Naive B cell (primary cell): ENCODE measurements around the gene CHGA. TPM values are rescaled to one million over a fixed set of nuclear protein-coding genes. Genes with fewer than 3 reads are reported as not detected.

Experiments used
- ATAC-seq, 2 donors: fragments of 150-1000 bp; cut with Tn5 transposase; 2 replicates each; pipeline ENCODE4 v1.10.0; 2021; ENCODE audit warnings: low read depth in 2 of 2, mild to moderate bottlenecking in 2 of 2, moderate library complexity in 2 of 2
- DNase-seq: peaks from one replicate; pipeline ENCODE4 v3.0.0; 2022
- H3K27ac Mint-ChIP-seq, 6 donors: one replicate each; pipeline ENCODE4 v1.8.0; 2020 to 2022; ENCODE audit warnings: mild to moderate bottlenecking in 6 of 6, mixed read lengths in 6 of 6, moderate library complexity in 5 of 6, inconsistent platforms in 2 of 6
- H3K27me3 Mint-ChIP-seq, 3 donors: one replicate each; pipeline ENCODE4 v1.8.0; 2021 to 2022; ENCODE audit warnings: mixed read lengths in 3 of 3, mild to moderate bottlenecking in 1 of 3
- H3K36me3 Mint-ChIP-seq, 2 donors: one replicate each; pipeline ENCODE4 v1.8.0; 2020 to 2022; ENCODE audit warnings: mixed read lengths in 2 of 2, inconsistent platforms in 1 of 2, mild to moderate bottlenecking in 1 of 2
- H3K4me1 Mint-ChIP-seq, 3 donors: one replicate each; pipeline ENCODE4 v1.8.0; 2020 to 2022; ENCODE audit warnings: mixed read lengths in 3 of 3, inconsistent platforms in 1 of 3, mild to moderate bottlenecking in 1 of 3, moderate library complexity in 1 of 3
- H3K4me3 Mint-ChIP-seq, 8 donors: one replicate each; pipeline ENCODE4 v1.8.0; 2020 to 2022; ENCODE audit warnings: mild to moderate bottlenecking in 8 of 8, mixed read lengths in 8 of 8, moderate library complexity in 8 of 8, inconsistent platforms in 2 of 8
- H3K9me3 Mint-ChIP-seq, 7 donors: one replicate each; pipeline ENCODE4 v1.8.0; 2020 to 2022; ENCODE audit warnings: mixed read lengths in 7 of 7, mild to moderate bottlenecking in 5 of 7, inconsistent platforms in 2 of 7, moderate library complexity in 1 of 7
- polyA plus RNA-seq, 6 donors: library from polyadenylated mRNA; unstranded; fragments of 300-500 nt; fragmentation: Illumina TruSeq; gene quantifications; one replicate each; pipeline ENCODE4 v1.2.3, GENCODE V29; 2021; ENCODE audit warnings: low read depth in 6 of 6

Gene CHGA
- polyA plus RNA-seq, 6 donors from 2014 or later = not detected

DNA sequence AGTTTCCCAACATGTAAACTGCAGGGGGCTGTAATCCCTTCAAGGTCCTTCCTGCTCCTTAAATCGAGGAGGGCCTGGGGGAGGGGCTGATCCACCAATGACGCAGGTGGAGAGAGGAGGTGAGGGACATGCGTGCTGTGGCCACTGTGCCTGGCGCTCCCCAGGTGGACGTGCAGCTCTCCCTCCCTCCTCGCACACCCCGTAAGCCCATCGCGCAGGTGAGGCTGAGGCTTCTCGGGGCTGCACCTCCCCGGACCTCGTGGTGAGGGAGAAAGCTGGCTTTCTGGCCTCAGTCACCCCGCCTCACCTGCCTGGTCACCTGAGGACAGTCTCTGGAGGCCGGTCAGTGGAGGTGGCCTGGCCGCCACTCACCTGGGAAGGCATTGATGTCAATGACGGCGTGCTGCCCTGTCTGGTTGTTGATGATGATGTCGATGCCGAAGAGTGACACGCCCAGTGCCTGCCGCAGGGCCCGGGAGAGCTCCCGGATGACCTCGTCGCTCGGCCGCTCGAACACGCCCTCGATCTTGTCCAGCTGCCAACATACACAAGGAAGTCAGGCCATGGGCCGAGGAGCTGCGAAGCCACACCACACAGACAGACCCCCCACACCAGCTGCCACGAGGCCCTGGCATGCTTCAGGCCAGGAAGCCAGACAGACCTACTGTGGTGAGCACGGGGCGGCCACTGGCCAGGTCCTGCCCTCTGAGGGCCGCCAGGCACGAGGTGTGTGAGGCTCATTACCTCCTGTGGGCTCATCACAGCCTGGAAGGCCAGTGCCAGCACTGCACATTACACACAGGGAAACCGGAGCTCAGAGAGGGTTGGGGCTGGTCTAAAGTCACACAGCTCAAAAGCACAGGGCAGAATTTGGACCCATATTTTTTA is 23.3 kb downstream of the CHGA start:
- Mint-ChIP-seq H3K9me3 (no peaks in the 10 kb centered on the region), H3K4me3 (no peak overlapping the region), H3K4me1 (peaks cover 0 to 9% (median 0%) of the 10 kb centered on the region in 3 donors), H3K27me3 (no peaks in the 10 kb centered on the region), H3K36me3 (peaks cover 11 to 20% of the 10 kb centered on the region in 2 donors), H3K27ac (peak overlapping the region in 2 of 6 donors; percentile 38 to 69)
- DNase-seq (no peak), ATAC-seq (no peak)

DNA sequence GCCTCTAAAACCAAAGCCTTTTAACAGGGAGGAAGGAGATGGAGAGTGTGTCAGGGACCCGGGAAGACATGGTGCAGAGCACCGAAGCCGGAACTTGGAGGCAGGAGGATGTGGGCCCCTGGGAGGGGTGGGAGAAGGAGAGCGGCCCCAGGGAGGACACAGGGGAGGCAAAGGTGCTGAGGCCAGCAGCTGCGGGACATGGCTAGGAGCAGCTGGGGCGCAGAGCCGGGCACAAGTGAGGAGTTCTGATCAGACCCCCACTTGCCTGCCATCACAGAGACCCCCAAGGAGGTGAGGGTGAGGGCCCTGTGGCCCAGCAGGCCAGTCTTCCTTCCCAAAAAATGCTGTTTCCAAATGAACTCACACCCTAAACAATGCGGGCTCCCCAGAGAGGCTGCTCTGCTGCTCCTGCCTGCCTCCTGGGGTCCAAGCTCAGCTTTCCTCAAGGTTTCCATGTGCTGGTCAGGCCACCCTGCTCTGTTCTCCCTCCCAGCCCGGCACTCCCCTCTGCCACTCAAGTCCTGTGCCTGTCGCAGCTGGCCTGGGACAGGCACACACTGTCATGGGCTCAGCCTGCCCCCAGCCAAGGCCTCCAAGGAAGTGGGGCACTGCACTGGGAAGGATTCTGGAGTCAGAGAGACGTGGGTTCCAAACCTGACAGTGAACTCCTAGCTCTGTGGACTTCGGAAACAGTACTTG is 24.0 kb downstream of the CHGA start:
- Mint-ChIP-seq H3K27me3 (no peaks in the 10 kb centered on the region), H3K4me1 (peaks cover 2 to 11% (median 3%) of the 10 kb centered on the region in 3 donors), H3K27ac (no peak overlapping the region), H3K4me3 (peak overlapping the region in 1 of 8 donors; percentile 59), H3K36me3 (peaks cover 11 to 12% of the 10 kb centered on the region in 2 donors), H3K9me3 (no peaks in the 10 kb centered on the region)
- ATAC-seq (no peak), DNase-seq (no peak)

DNA sequence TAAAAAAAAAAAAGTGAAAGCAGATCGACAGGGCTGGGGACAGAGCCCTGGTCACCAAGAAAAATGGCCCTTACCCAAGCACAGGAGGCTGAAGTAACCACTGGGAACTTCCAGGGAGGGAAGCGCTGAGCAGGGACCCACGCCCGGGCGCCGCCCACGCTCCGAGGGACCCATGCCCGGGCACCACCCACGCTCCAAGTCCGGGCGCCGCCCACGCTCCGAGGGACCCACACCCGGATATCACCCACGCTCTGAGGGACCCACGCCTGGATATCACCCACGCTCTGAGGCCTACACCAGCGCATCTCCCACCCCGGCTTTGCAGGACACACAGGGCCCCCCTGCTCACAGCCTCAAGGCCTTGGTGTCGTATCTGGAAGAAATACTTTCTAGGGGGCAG is 25.7 kb downstream of the CHGA start:
- Mint-ChIP-seq H3K9me3 (no peaks in the 10 kb centered on the region), H3K27ac (no peak overlapping the region), H3K4me1 (peaks cover 4 to 14% (median 8%) of the 10 kb centered on the region in 3 donors), H3K4me3 (no peak overlapping the region), H3K36me3 (peaks cover 11 to 12% of the 10 kb centered on the region in 2 donors), H3K27me3 (no peaks in the 10 kb centered on the region)
- ATAC-seq = no peak
- DNase-seq = no peak

GRCh38 chr14:92949496-92950192 is 26.7 kb downstream of the CHGA start:
- DNase-seq = no peak
- peaks cover 5 to 7% of the 10 kb centered on the region in 2 donors for H3K36me3 Mint-ChIP-seq
- H3K4me3 Mint-ChIP-seq = no peak overlapping the region
- ATAC-seq = no peak
- H3K9me3 Mint-ChIP-seq = no peaks in the 10 kb centered on the region
- peak overlapping the region in 1 of 6 donors; percentile 70 for H3K27ac Mint-ChIP-seq
- no peaks in the 10 kb centered on the region for H3K27me3 Mint-ChIP-seq
- H3K4me1 Mint-ChIP-seq = peaks cover 4 to 8% (median 8%) of the 10 kb centered on the region in 3 donors

- Mint-ChIP-seq H3K9me3 (no peaks in the 10 kb centered on the region), H3K27ac (no peak overlapping the region), H3K27me3 (no peaks in the 10 kb centered on the region), H3K36me3 (peaks cover 1 to 5% of the 10 kb centered on the region in 2 donors), H3K4me3 (no peak overlapping the region), H3K4me1 (peaks cover 4 to 8% (median 5%) of the 10 kb centered on the region in 3 donors)
- DNase-seq (no peak), ATAC-seq (no peak)
Observed at GRCh38 chr14:92950193-92950540, 27.2 kb downstream of the CHGA start.

DNA sequence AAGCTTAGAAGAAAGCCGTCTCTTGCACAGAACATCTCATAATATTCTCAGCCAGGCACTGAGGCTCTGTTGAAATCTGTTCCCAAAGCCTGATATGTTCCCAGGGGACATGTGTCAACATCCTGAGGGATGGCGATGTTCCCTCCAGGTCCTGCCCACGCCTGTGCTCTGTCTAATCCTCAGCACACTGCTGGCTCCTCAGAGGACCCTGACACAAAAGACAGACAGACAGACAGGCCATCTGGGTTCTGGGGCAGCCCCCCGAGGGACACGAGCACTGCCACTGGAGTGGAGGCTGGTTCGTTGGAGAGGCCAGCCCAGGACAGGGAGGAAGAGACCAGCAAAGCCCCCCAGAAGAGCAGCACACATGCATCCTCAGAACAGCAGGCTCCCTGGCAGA is 27.8 kb downstream of the CHGA start:
- Mint-ChIP-seq H3K36me3 (peaks cover 0 to 5% of the 10 kb centered on the region in 2 donors), H3K4me3 (no peak overlapping the region), H3K9me3 (no peaks in the 10 kb centered on the region), H3K27ac (no peak overlapping the region), H3K4me1 (peaks cover 4 to 8% (median 5%) of the 10 kb centered on the region in 3 donors), H3K27me3 (no peaks in the 10 kb centered on the region)
- ATAC-seq (no peak), DNase-seq (no peak)

GRCh38 chr14:92951261-92951660 is 28.3 kb downstream of the CHGA start:
- Mint-ChIP-seq H3K27ac (no peak overlapping the region), H3K27me3 (no peaks in the 10 kb centered on the region), H3K9me3 (no peaks in the 10 kb centered on the region), H3K4me3 (no peak overlapping the region), H3K36me3 (peaks cover 2 to 5% of the 10 kb centered on the region in 2 donors), H3K4me1 (peaks cover 4 to 8% (median 5%) of the 10 kb centered on the region in 3 donors)
- no peak for DNase-seq
- ATAC-seq = no peak

GRCh38 chr14:92951912-92952471 is 29.0 kb downstream of the CHGA start:
- DNase-seq (peak; percentile 66), ATAC-seq (peak; percentile 80 to 93)
- H3K9me3 Mint-ChIP-seq = no peaks in the 10 kb centered on the region
- peak overlapping the region in 3 of 6 donors; percentile 40 to 56 (median 50) for H3K27ac Mint-ChIP-seq
- H3K27me3 Mint-ChIP-seq = no peaks in the 10 kb centered on the region
- H3K4me3 Mint-ChIP-seq = no peak overlapping the region
- peaks cover 4 to 8% (median 5%) of the 10 kb centered on the region in 3 donors for H3K4me1 Mint-ChIP-seq
- H3K36me3 Mint-ChIP-seq = peaks cover 5 to 7% of the 10 kb centered on the region in 2 donors

GRCh38 chr14:92952481-92953298 is 29.7 kb downstream of the CHGA start:
- Mint-ChIP-seq H3K27ac (peak overlapping the region in 3 of 6 donors; percentile 16 to 56 (median 54)), H3K9me3 (no peaks in the 10 kb centered on the region), H3K27me3 (no peaks in the 10 kb centered on the region), H3K36me3 (peaks cover 4 to 7% of the 10 kb centered on the region in 2 donors), H3K4me3 (no peak overlapping the region), H3K4me1 (peaks cover 4 to 8% (median 5%) of the 10 kb centered on the region in 3 donors)
- DNase-seq (no peak), ATAC-seq (no peak)

DNA sequence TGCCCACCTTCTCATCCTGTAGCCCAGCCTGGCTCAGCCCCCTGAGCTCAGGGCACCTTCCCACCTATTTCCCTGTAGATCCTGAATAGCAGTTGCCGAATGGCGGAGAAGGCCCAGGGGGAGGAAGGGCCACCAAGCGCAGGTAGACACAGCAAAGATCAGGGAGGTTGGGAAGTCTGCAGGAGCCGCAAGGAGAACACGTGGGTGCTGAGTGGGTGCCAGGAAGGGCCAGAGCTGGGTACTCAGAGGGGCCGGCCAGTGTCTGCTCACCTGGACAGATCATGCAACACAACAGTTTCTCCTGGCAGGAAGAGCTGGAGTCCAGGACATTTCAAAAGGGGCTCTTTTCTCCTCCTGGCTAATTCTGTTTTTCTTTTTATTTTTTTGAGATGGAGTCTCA is 30.6 kb downstream of the CHGA start:
- ATAC-seq = no peak
- no peak for DNase-seq
- no peaks in the 10 kb centered on the region for H3K9me3 Mint-ChIP-seq
- H3K27ac Mint-ChIP-seq = no peak overlapping the region
- H3K36me3 Mint-ChIP-seq = peaks cover 0 to 7% of the 10 kb centered on the region in 2 donors
- H3K4me3 Mint-ChIP-seq = no peak overlapping the region
- H3K4me1 Mint-ChIP-seq = peaks cover 4 to 8% (median 5%) of the 10 kb centered on the region in 3 donors
- H3K27me3 Mint-ChIP-seq = no peaks in the 10 kb centered on the region

DNA sequence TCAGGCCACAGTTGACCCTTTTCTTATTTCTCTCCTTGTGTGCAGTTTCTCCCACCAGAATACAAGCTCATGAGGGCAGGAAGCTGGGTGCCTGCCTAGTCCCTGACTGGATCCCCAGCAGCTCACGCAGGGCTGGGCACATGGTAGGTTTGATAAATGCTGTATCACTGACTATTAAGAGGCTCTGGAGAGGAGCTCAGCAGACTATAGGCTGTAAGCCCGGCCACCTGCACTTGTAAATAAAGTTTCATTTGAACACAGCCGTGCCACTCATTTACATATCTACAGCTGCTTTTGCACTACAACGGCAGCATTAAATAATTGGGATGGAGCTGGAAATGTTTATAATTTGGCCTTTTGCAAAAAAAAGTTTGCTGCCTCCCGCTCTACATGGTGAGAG is 32.0 kb downstream of the CHGA start:
- H3K27me3 Mint-ChIP-seq = no peaks in the 10 kb centered on the region
- peak overlapping the region in 1 of 8 donors; percentile 48 for H3K4me3 Mint-ChIP-seq
- H3K4me1 Mint-ChIP-seq = peaks cover 4 to 8% (median 5%) of the 10 kb centered on the region in 3 donors
- peaks cover 0 to 7% of the 10 kb centered on the region in 2 donors for H3K36me3 Mint-ChIP-seq
- no peak for ATAC-seq
- H3K27ac Mint-ChIP-seq = peak overlapping the region in 1 of 6 donors; percentile 7
- DNase-seq = no peak
- no peaks in the 10 kb centered on the region for H3K9me3 Mint-ChIP-seq

DNA sequence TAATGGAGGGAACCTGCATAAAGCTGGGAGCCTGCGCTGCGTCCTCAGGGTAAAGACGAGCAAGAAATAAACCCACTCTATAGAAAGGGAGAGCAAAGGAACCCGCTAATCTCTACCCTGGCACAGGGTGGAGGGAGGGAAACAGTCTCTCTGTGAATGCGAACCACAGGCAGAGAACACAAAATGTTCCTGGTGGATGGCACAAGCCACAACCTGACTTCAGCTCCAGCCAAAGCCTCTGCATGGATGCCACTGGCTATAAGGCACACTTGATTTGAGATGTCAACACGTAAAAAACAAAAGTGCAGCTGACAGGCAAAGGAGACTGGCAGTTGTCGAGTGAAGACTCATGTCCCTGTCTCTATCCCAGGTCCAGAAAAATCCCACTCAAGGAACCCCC is 32.4 kb downstream of the CHGA start:
- H3K27me3 Mint-ChIP-seq = no peaks in the 10 kb centered on the region
- no peak overlapping the region for H3K27ac Mint-ChIP-seq
- H3K9me3 Mint-ChIP-seq = no peaks in the 10 kb centered on the region
- peaks cover 0 to 7% of the 10 kb centered on the region in 2 donors for H3K36me3 Mint-ChIP-seq
- DNase-seq (no peak), ATAC-seq (no peak)
- H3K4me3 Mint-ChIP-seq = peak overlapping the region in 1 of 8 donors; percentile 48
- peaks cover 4 to 8% (median 5%) of the 10 kb centered on the region in 3 donors for H3K4me1 Mint-ChIP-seq
